ENCODE data around the gene BCAS2. TPM values are rescaled to one million over a fixed set of nuclear protein-coding genes. Genes with fewer than 3 reads are reported as not detected.

The BCAS2 gene
- 38.0 and 41.1 TPM in 2 replicates for total RNA-seq

DNA sequence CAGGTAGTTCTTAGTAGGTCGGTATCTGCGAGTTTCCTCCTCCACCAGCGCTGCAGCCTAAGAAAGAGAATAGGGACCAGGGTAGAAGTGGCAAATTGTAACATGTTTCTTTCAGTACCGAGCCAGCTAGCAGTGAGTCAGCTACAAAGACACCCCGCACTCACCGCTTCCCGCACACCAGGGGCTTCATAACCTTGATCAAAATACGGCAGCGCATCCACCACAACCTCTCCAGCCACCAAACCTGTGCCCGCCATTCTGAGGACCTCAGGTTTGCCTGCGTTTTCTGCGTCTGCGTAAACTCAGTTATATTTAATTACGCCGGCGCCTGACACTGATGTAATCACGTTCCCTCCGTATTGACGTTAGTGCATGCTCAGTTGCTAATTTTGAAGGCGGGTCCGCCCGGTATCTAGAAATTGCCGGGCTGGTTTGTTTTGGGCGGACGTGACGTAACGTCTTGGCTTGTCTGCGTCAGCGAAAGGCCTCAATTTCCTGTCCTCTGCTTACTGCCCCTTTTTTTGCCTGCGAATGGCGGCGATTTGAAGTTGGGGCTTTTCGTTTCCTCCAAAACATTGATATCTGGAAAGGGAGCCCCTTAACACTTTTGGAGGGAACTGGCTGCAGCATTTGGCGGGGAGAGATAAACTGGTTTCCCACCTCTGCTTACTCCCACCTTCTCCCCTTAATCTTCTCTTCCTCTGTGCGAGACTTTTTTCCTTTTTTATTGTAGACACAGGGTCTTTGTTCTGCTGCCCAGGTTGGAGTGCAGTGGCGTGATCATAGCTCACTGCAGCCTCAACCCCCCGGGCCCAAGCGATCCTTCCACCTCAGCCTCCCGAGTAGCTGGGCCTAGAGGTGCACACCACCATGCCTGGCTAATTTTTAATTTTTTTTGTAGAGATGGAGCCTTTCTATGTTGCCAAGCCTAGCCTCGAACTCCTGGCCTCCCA is at the start of gene BCAS2:
Gene BCAS2 (minus strand): TSS at position 281 of the 953 bp plus-strand sequence. CDS start 24 bp downstream, at position 257.

Other genes with a start within 250 kb of the BCAS2 start
- 17.1 and 22.7 TPM in 2 replicates for gene TRIM33, start 70.4 kb downstream of the BCAS2 start, total RNA-seq
- gene DENND2C, start 88.4 kb upstream of the BCAS2 start, total RNA-seq: 1.4 and 1.8 TPM in 2 replicates
- not detected in 2 replicates for gene AMPD1, start 113.9 kb upstream of the BCAS2 start, total RNA-seq
- 33.0 TPM in 2 replicates for gene NRAS, start 135.2 kb upstream of the BCAS2 start, total RNA-seq
- gene CSDE1, start 176.4 kb upstream of the BCAS2 start, total RNA-seq: 1,025 and 1,095 TPM in 2 replicates
- gene SIKE1, start 199.1 kb upstream of the BCAS2 start, total RNA-seq: 65.8 and 71.6 TPM in 2 replicates

All from smooth muscle cell of bladder (primary cell).